GM19099 (cell line): Measurements from ENCODE around the gene EYA4.

ENCODE experiments used
- POLR2A ChIP-seq: IDR thresholded peaks from 3 replicates; pipeline ENCODE4 v1.6.1; 2011; ENCODE audit warnings: low read depth; ENCODE audit not compliant: insufficient read length; ENCODE audit errors: extremely low read depth

Gene EYA4

GRCh38 chr6:133298335-133298734, 57.2 kb downstream of the EYA4 start:
- no peak for TF ChIP-seq POLR2A

DNA sequence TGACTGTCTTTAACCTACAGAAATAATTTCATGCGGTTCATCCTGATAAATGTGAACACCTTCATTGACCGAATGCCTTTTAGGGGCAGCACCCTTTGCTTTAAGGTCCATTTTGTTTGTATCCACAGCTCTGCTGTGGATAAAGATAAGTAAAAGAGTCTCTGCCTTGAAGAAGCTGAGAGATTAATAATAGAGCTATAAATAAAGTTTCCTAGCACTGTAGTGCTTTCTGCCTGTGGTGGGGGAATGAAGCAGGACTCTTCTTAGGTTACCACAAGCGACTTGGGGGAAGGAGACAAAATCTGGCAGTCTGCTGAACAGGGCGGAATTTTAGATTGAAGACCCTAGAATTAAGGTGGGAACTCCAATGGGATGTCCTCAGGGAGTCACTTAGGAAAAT, 57.6 kb downstream of the EYA4 start:
- TF ChIP-seq POLR2A, result no peak

- TF ChIP-seq POLR2A, result no peak
These were observed 59.7 kb downstream of the EYA4 start for GRCh38 chr6:133300896-133301295.

GRCh38 chr6:133301835-133302234, 60.7 kb downstream of the EYA4 start:
- no peak for TF ChIP-seq POLR2A

GRCh38 chr6:133306931-133307330, 65.8 kb downstream of the EYA4 start:
- TF ChIP-seq POLR2A, result no peak

DNA sequence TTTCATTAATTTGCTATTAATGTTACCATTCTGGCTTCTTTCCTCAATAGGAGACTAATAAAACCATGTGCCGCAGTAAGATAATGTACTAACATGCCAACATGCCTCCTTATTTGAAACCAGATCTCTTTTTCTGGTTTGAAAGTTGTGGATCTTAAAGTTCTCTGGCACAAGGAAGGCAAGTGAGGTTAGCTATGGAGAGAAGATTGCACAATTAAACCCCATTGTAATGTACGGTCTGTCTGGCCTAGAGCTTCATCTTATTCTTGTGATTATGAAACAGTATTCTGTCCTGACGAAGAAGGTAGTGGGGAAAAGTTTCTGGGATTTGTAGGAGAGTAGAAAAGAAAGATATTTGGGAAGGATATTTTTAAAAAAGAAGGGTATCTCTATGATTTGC, 68.4 kb downstream of the EYA4 start:
- no peak for TF ChIP-seq POLR2A

GRCh38 chr6:133312006-133312405, 70.8 kb downstream of the EYA4 start:
- no peak for TF ChIP-seq POLR2A

DNA sequence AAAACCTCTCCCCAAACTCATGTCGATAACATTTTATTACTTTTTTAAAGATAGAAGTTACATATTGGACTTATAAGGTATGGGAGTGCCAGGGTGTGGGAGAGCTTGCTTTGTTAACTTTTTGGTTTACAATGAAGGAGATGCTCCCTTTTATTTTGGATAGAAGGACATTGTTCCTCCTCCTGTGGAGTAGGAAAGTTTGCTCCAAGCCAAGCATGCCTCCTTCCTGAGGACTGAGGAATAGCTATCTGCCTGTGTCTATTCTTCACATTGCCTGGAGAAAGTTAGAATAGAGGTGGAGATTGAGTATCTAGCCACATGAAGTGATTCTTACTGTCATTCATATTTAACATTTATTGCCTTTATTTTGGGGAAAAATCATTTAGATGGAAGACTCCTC, 71.9 kb downstream of the EYA4 start:
- no peak for TF ChIP-seq POLR2A

GRCh38 chr6:133314947-133315346, 73.8 kb downstream of the EYA4 start:
- TF ChIP-seq POLR2A, result no peak

DNA sequence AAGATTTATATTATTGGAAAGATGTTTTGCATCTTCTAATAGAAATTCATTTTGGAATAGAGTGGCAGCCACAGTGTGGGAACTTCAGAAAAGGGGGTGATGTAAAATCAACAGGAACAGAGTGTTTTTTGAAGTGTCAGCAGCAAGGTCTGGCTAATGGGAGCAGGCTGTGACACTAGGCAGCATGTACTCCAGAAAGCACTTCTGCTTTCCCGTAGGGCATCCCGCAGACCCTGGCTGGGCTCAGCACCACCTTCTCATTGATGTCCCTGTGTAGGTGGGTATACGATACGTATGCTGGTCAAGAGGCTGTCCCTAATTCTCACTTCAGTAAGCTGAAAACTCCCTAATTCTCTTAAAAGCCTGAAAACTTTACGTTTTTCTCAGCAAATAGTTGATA, 74.7 kb downstream of the EYA4 start:
- no peak for TF ChIP-seq POLR2A

DNA sequence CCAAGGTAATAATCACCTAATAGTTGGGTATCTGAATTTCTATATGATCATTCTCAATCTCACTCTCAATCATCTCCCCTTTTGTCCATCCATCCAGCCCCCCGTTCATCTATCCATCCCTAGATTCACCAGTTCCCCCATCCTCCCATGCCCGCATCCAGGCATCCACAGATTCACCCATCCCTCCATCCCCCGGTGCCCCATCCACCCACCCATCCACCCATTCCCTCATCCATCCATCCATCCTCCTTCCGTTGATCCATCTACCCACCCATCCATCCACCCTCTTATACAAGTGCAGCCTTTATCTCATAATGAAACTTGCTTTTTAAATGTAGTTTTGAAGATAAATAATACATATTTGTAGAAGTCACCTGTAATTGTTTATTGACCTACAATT, 76.5 kb downstream of the EYA4 start:
- TF ChIP-seq POLR2A, result no peak

DNA sequence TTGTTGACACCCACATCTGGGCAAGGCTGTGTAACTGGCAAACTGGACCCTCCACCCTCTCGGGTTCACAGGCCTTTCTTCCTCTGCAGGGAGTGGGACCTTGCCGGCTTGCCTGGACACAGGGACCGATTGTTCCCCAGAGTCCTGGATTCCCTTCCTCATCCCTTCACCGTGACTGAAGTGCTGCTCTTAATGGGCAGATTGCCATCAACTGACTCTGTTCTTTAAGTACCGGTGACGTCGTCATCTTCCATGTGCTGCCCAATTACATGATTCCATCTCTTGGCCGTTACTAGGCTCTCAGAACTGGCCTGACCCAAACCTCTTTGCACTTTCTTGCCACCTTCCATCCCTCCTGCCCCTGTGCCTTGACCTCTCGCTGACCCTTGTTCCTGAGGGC, 85.4 kb downstream of the EYA4 start:
- no peak for TF ChIP-seq POLR2A

DNA sequence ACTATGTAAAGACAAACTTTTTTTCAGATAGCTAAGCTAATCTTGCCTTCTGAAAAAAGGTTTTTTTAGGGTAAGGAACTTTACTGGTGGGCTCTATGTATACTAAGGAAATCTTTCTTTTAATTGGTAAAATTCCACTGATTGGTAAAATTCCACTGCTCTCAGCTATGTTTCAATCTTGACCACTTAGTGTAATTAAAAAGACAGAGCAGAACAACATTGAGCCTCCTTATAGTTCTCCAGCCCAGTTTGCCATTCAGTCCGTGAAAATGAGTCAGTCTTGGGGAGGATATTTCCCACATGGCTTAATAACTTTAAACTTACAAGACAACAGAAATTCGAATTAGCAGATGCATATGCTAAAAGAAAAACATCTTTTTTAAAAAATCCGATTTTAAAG, 92.7 kb downstream of the EYA4 start:
- no peak for TF ChIP-seq POLR2A

DNA sequence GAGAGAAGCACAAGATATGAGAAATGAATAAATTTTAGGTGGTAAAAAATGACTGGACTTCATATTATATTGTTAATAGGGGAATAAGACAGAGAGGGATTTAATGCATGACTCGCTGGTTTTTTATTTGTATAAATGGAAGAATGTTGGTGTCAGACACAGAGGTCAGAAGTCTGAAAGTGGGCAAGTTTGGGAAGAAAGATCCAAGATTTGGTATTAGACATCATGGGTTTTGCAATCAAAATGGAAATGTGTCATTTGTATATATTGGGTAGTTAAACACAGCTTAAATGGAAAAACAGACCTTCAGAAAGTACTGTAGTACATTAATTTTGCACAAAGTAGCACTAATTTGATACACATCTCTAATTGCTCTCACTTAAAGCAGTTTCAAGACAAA, 96.2 kb downstream of the EYA4 start:
- TF ChIP-seq POLR2A, result no peak

GRCh38 chr6:133339543-133340384, 98.6 kb downstream of the EYA4 start:
- no peak for TF ChIP-seq POLR2A

- TF ChIP-seq POLR2A, result no peak
These were observed 99.4 kb downstream of the EYA4 start for GRCh38 chr6:133340557-133340956.
